Neuronal stem cell (in vitro differentiated cells): ENCODE results near the gene GABPB2.
A peak's percentile ranks its signal among the peaks of the same experiment; 100 is the strongest.

Experiments used
- DNase-seq: peaks from one replicate; pipeline ENCODE4 v3.0.0-alpha.2; 2013; ENCODE audit warnings: low spot score
- H2AFZ ChIP-seq: one replicate; pipeline ENCODE4 v1.6.1; 2013; ENCODE audit warnings: mild to moderate bottlenecking, low read length, inconsistent platforms
- H2AK5ac ChIP-seq: 2 replicates; pipeline ENCODE4 v1.6.1; 2013; ENCODE audit warnings: low read depth, mild to moderate bottlenecking, inconsistent platforms, low read length, moderate library complexity, mixed read lengths
- H2BK120ac ChIP-seq: 2 replicates; pipeline ENCODE4 v1.6.1; 2013; ENCODE audit warnings: low read depth, mild to moderate bottlenecking, inconsistent platforms, low read length, moderate library complexity, mixed read lengths
- H2BK12ac ChIP-seq: one replicate; pipeline ENCODE4 v1.6.1; 2013; ENCODE audit warnings: low read length, inconsistent platforms
- H2BK15ac ChIP-seq: 2 replicates; pipeline ENCODE4 v1.6.1; 2013; ENCODE audit warnings: mild to moderate bottlenecking, low read length, inconsistent platforms, mixed read lengths
- H2BK5ac ChIP-seq: one replicate; pipeline ENCODE4 v1.6.1; 2013; ENCODE audit warnings: inconsistent platforms, mild to moderate bottlenecking, low read length, moderate library complexity
- H3K14ac ChIP-seq: one replicate; pipeline ENCODE4 v1.6.1; 2013; ENCODE audit warnings: low read length, inconsistent platforms
- H3K18ac ChIP-seq: 2 replicates; pipeline ENCODE4 v1.6.1; 2013; ENCODE audit warnings: low read length, inconsistent platforms
- H3K23ac ChIP-seq: 2 replicates; pipeline ENCODE4 v1.6.1; 2013; ENCODE audit warnings: low read depth, mild to moderate bottlenecking, mixed read lengths, low read length, inconsistent platforms; ENCODE audit not compliant: poor library complexity
- H3K27ac ChIP-seq: replicated peaks from 3 replicates; pipeline ENCODE4 v1.5.1; 2013; ENCODE audit warnings: low read length, inconsistent platforms
- H3K27me3 ChIP-seq, 3 experiments: 2 replicates each; pipeline ENCODE4 v1.6.1; 2013; ENCODE audit warnings: low read length in 3 of 3, mild to moderate bottlenecking in 2 of 3, inconsistent platforms in 1 of 3, low read depth in 1 of 3, mixed read lengths in 1 of 3, moderate library complexity in 1 of 3; ENCODE audit not compliant: control insufficient read depth in 3 of 3, insufficient read depth in 3 of 3
- H3K36me3 ChIP-seq, 2 donors: replicated peaks in 1 of 2; 2 replicates each; pipeline ENCODE4 v1.6.1; 2013; ENCODE audit warnings: low read length in 2 of 2; ENCODE audit not compliant: control insufficient read depth in 2 of 2, insufficient read depth in 2 of 2
- H3K4ac ChIP-seq: 2 replicates; pipeline ENCODE4 v1.6.1; 2013; ENCODE audit warnings: inconsistent platforms, mild to moderate bottlenecking, low read length, moderate library complexity
- H3K4me1 ChIP-seq, 2 donors: 1 replicate in 1 of 2; 2 replicates in 1 of 2; pipeline ENCODE4 v1.6.1; 2013; ENCODE audit warnings: low read length in 2 of 2, low read depth in 1 of 2; ENCODE audit not compliant: control insufficient read depth in 2 of 2, insufficient read depth in 1 of 2
- H3K4me2 ChIP-seq: one replicate; pipeline ENCODE4 v1.6.1; 2013; ENCODE audit warnings: mild to moderate bottlenecking, low read length, inconsistent platforms; ENCODE audit not compliant: insufficient read depth, poor library complexity, severe bottlenecking
- H3K4me3 ChIP-seq, 2 donors: 2 replicates each; pipeline ENCODE4 v1.5.1; 2013; ENCODE audit warnings: low read length in 2 of 2, mild to moderate bottlenecking in 2 of 2, inconsistent platforms in 1 of 2, moderate library complexity in 1 of 2
- H3K79me1 ChIP-seq: one replicate; pipeline ENCODE4 v1.6.1; 2013; ENCODE audit warnings: low read depth, mild to moderate bottlenecking, inconsistent platforms, low read length, moderate library complexity
- H3K9ac ChIP-seq: one replicate; pipeline ENCODE4 v1.6.1; 2013; ENCODE audit warnings: mild to moderate bottlenecking, low read depth, low read length, inconsistent platforms; ENCODE audit not compliant: poor library complexity
- H3K9me3 ChIP-seq, 2 donors: replicated peaks in 1 of 2; 2 replicates each; pipeline versions ENCODE3 to v1.6.1; 2013; ENCODE audit warnings: low read length in 2 of 2, mild to moderate bottlenecking in 2 of 2, inconsistent platforms in 1 of 2, low read depth in 1 of 2, mixed read lengths in 1 of 2, moderate library complexity in 1 of 2; ENCODE audit not compliant: control insufficient read depth in 2 of 2, insufficient read depth in 1 of 2
- H4K8ac ChIP-seq: one replicate; pipeline ENCODE4 v1.6.1; 2013; ENCODE audit warnings: low read depth, mild to moderate bottlenecking, inconsistent platforms, low read length, moderate library complexity
- H4K91ac ChIP-seq: one replicate; pipeline ENCODE4 v1.6.1; 2013; ENCODE audit warnings: low read length, low read depth, mild to moderate bottlenecking, inconsistent platforms; ENCODE audit not compliant: poor library complexity
- WGBS, 2 donors: extraction: QIAGEN DNeasy Blood & Tissue Kit; methylation state at CpG; one replicate each; pipeline ENCODE4 v1.1.7; 2013; ENCODE audit warnings: missing lambda C conversion rate in 2 of 2, mixed read lengths in 1 of 2; ENCODE audit not compliant: insufficient read length in 2 of 2, insufficient replicate concordance in 1 of 2; ENCODE audit errors: extremely low coverage in 2 of 2; 5-methylcytosine and 5-hydroxymethylcytosine counted together

The GABPB2 gene

GRCh38 chr1:151164732-151165280, 94.2 kb downstream of the GABPB2 start:
- no peak overlapping the region for H4K91ac ChIP-seq
- H3K14ac ChIP-seq, result peak overlapping the region; percentile 48
- H3K27me3 ChIP-seq, result no peaks in the 10 kb centered on the region
- H2BK12ac ChIP-seq, result no peak overlapping the region
- H2BK120ac ChIP-seq, result no peak overlapping the region
- H2BK5ac ChIP-seq, result no peak overlapping the region
- H2AK5ac ChIP-seq, result no peak overlapping the region
- H3K23ac ChIP-seq, result no peak overlapping the region
- WGBS, 2 donors, result no CpG with 5 or more reads among the region's 11 CpGs
- H3K18ac ChIP-seq, result peak overlapping the region; percentile 42
- peaks cover 7 to 9% of the 10 kb centered on the region in 2 donors for H3K4me1 ChIP-seq
- H3K4ac ChIP-seq, result no peak overlapping the region
- H4K8ac ChIP-seq, result no peak overlapping the region
- peaks cover 25 to 48% of the 10 kb centered on the region in 2 donors for H3K36me3 ChIP-seq
- no peak overlapping the region for H2BK15ac ChIP-seq
- peak overlapping the region; percentile 85 to 88 for H3K4me3 ChIP-seq
- peak overlapping the region; percentile 93 for H2AFZ ChIP-seq
- no peaks in the 10 kb centered on the region for H3K9me3 ChIP-seq
- peaks cover 4% of the 10 kb centered on the region for H3K79me1 ChIP-seq
- peak overlapping the region; percentile 67 for H3K4me2 ChIP-seq
- H3K27ac ChIP-seq, result peak overlapping the region; percentile 4
- peak overlapping the region; percentile 74 for H3K9ac ChIP-seq
- no peak for DNase-seq

GRCh38 chr1:151165281-151165737, 94.7 kb downstream of the GABPB2 start:
- no peak overlapping the region for H4K91ac ChIP-seq
- peaks cover 7 to 9% of the 10 kb centered on the region in 2 donors for H3K4me1 ChIP-seq
- H3K23ac ChIP-seq, result no peak overlapping the region
- peak; percentile 66 for DNase-seq
- no peaks in the 10 kb centered on the region for H3K27me3 ChIP-seq
- no peaks in the 10 kb centered on the region for H3K9me3 ChIP-seq
- no peak overlapping the region for H4K8ac ChIP-seq
- no peak overlapping the region for H2BK120ac ChIP-seq
- peak overlapping the region; percentile 63 for H3K27ac ChIP-seq
- H3K18ac ChIP-seq, result peak overlapping the region; percentile 42
- WGBS, 2 donors, result no CpG with 5 or more reads among the region's 15 CpGs
- peaks cover 4% of the 10 kb centered on the region for H3K79me1 ChIP-seq
- no peak overlapping the region for H2BK5ac ChIP-seq
- H3K4me3 ChIP-seq, result peak overlapping the region; percentile 85 to 88
- H3K14ac ChIP-seq, result no peak overlapping the region
- H3K4me2 ChIP-seq, result peak overlapping the region; percentile 67
- no peak overlapping the region for H2AK5ac ChIP-seq
- peak overlapping the region; percentile 93 for H2AFZ ChIP-seq
- H2BK15ac ChIP-seq, result no peak overlapping the region
- H3K36me3 ChIP-seq, result peaks cover 23 to 49% of the 10 kb centered on the region in 2 donors
- no peak overlapping the region for H3K9ac ChIP-seq
- H2BK12ac ChIP-seq, result no peak overlapping the region
- H3K4ac ChIP-seq, result no peak overlapping the region

GRCh38 chr1:151165738-151166504, 95.4 kb downstream of the GABPB2 start, which contains the start of the genes LYSMD1 and SCNM1:
Gene LYSMD1 (minus strand): TSS chr1:151165902. CDS start chr1:151165258, 644 bp downstream.
Gene SCNM1 (plus strand): TSS chr1:151166144. CDS start chr1:151166153, 9 bp downstream.
- Histone ChIP-seq H3K4ac (no peak within 1 kb of the TSS), H2BK15ac (no peak within 1 kb of the TSS), H3K18ac (peak within 1 kb of the TSS; percentile 42), H3K9me3 (no peaks in the 10 kb centered on the region), H2BK120ac (no peak within 1 kb of the TSS), H3K9ac (peak within 1 kb of the TSS; percentile 74), H2AK5ac (no peak within 1 kb of the TSS), H4K91ac (no peak within 1 kb of the TSS), H3K36me3 (peaks cover 23 to 49% of the 10 kb centered on the region in 2 donors), H2AFZ (peak within 1 kb of the TSS; percentile 93), H3K14ac (peak within 1 kb of the TSS; percentile 48), H3K23ac (peak within 1 kb of the TSS; percentile 62), H2BK5ac (no peak within 1 kb of the TSS), H3K4me1 (peaks cover 7 to 9% of the 10 kb centered on the region in 2 donors), H4K8ac (peak within 1 kb of the TSS; percentile 6), H3K27me3 (no peaks in the 10 kb centered on the region), H2BK12ac (no peak within 1 kb of the TSS), H3K4me3 (peak within 1 kb of the TSS; percentile 85 to 88), H3K4me2 (peak within 1 kb of the TSS; percentile 70), H3K79me1 (peaks cover 4% of the 10 kb centered on the region), H3K27ac (peak within 1 kb of the TSS; percentile 63)
- DNase-seq, result peak; percentile 95
- no CpG with 5 or more reads among the region's 38 CpGs for WGBS, 2 donors

GRCh38 chr1:151166505-151166956, 96.0 kb downstream of the GABPB2 start:
- Histone ChIP-seq H4K8ac (no peak overlapping the region), H2BK12ac (no peak overlapping the region), H3K23ac (peak overlapping the region; percentile 62)

More at GRCh38 chr1:151166505-151166956, 96.0 kb downstream of the GABPB2 start:
- peak overlapping the region; percentile 89 for H2AFZ ChIP-seq
- peaks cover 7 to 9% of the 10 kb centered on the region in 2 donors for H3K4me1 ChIP-seq
- DNase-seq, result no peak
- H3K79me1 ChIP-seq, result peaks cover 4% of the 10 kb centered on the region
- no peak overlapping the region for H2BK120ac ChIP-seq
- H3K9me3 ChIP-seq, result no peaks in the 10 kb centered on the region
- peak overlapping the region; percentile 27 for H3K18ac ChIP-seq
- peak overlapping the region; percentile 70 for H3K4me2 ChIP-seq
- H4K91ac ChIP-seq, result no peak overlapping the region
- no peak overlapping the region for H2AK5ac ChIP-seq
- no CpG with 5 or more reads among the region's 15 CpGs for WGBS, 2 donors
- H2BK15ac ChIP-seq, result no peak overlapping the region
- peak overlapping the region; percentile 84 to 88 for H3K4me3 ChIP-seq
- peaks cover 23 to 51% of the 10 kb centered on the region in 2 donors for H3K36me3 ChIP-seq
- no peak overlapping the region for H3K4ac ChIP-seq
- peak overlapping the region; percentile 31 for H3K9ac ChIP-seq
- no peak overlapping the region for H3K27ac ChIP-seq
- H2BK5ac ChIP-seq, result no peak overlapping the region
- no peaks in the 10 kb centered on the region for H3K27me3 ChIP-seq
- no peak overlapping the region for H3K14ac ChIP-seq
